ENCODE data around the gene HNRNPLL. TPM values are rescaled to one million over a fixed set of nuclear protein-coding genes. Genes with fewer than 3 reads are reported as not detected.

Gene HNRNPLL
- total and polyA plus RNA-seq, 3 donors from 2014 or later: 82.0 to 107 (median 85.1) TPM

GRCh38 chr2:38620282-38620977 is 17.7 kb upstream of the HNRNPLL start:
- TF ChIP-seq POLR2A (IDR thresholded peaks at IDR 0.05) (no peak), CTCF (IDR thresholded peaks at IDR 0.05) (no peak)
- WGBS, 2 donors: 34 to 41% methylated on average over 7 of the region's 7 CpGs
- intact Hi-C loops (cut with DNase I; ENCODE audit: low total_unique reads): no loop called here
- Histone ChIP-seq H3K9me3 (no peaks in the 10 kb centered on the region), H3K4me1 (no peaks in the 10 kb centered on the region), H3K27me3 (no peaks in the 10 kb centered on the region), H3K4me3 (no peak overlapping the region), H3K36me3 (ENCODE audit: low read depth, missing control alignments) (no peaks in the 10 kb centered on the region), H3K27ac (peak overlapping the region in 1 of 2 donors; percentile 12)
- DNase-seq: no peak

GRCh38 chr2:38619458-38620164 is 16.9 kb upstream of the HNRNPLL start:
- no peaks in the 10 kb centered on the region for H3K9me3 ChIP-seq
- H3K36me3 ChIP-seq (ENCODE audit: low read depth, missing control alignments): no peaks in the 10 kb centered on the region
- intact Hi-C loops (cut with DNase I; ENCODE audit: low total_unique reads): loop anchor here (10.0 kb wide), 1 partner anchor 45 kb away; the partner anchor contains the start of gene GALM
- WGBS, 2 donors: 61 to 67% methylated on average over 4 of the region's 4 CpGs
- no peak for TF ChIP-seq POLR2A (IDR thresholded peaks at IDR 0.05)
- no peak for TF ChIP-seq CTCF (IDR thresholded peaks at IDR 0.05)
- no peaks in the 10 kb centered on the region for H3K4me1 ChIP-seq
- no peak for DNase-seq
- no peak overlapping the region for H3K4me3 ChIP-seq
- H3K27me3 ChIP-seq: no peaks in the 10 kb centered on the region
- H3K27ac ChIP-seq: peak overlapping the region in 1 of 2 donors; percentile 1

- 83 to 84% methylated on average over 3 of the region's 3 CpGs for WGBS, 2 donors
- Histone ChIP-seq H3K4me3 (no peak overlapping the region), H3K36me3 (ENCODE audit: low read depth, missing control alignments) (no peaks in the 10 kb centered on the region), H3K27me3 (no peaks in the 10 kb centered on the region), H3K9me3 (no peaks in the 10 kb centered on the region), H3K27ac (no peak overlapping the region), H3K4me1 (peaks cover 8% of the 10 kb centered on the region)
- TF ChIP-seq CTCF (IDR thresholded peaks at IDR 0.05) (no peak), POLR2A (IDR thresholded peaks at IDR 0.05) (no peak)
- intact Hi-C loops (cut with DNase I; ENCODE audit: low total_unique reads): loop anchor here (10.0 kb wide), 1 partner anchor 48 kb away; the partner anchor contains the start of gene GALM
- DNase-seq: no peak
Measured at GRCh38 chr2:38617301-38617700, 14.6 kb upstream of the HNRNPLL start.

GRCh38 chr2:38615237-38615636 is 12.5 kb upstream of the HNRNPLL start:
- H3K36me3 ChIP-seq (ENCODE audit: low read depth, missing control alignments): no peaks in the 10 kb centered on the region
- WGBS, 2 donors: 30 to 34% methylated on average over 1 of the region's 1 CpG
- intact Hi-C loops (cut with DNase I; ENCODE audit: low total_unique reads): loop anchor here (10.0 kb wide), 1 partner anchor 50 kb away; the partner anchor contains the start of gene GALM
- H3K27me3 ChIP-seq: no peaks in the 10 kb centered on the region
- no peaks in the 10 kb centered on the region for H3K9me3 ChIP-seq
- TF ChIP-seq CTCF (IDR thresholded peaks at IDR 0.05) (no peak), POLR2A (IDR thresholded peaks at IDR 0.05) (no peak)
- no peak for DNase-seq
- no peak overlapping the region for H3K4me3 ChIP-seq
- peaks cover 8% of the 10 kb centered on the region for H3K4me1 ChIP-seq
- no peak overlapping the region for H3K27ac ChIP-seq

All from testis (tissue), 3 donors.